Right lobe of liver (tissue), 4 donors: ENCODE results near the gene MCTP2.

Source experiments
- POLR2A ChIP-seq: fragments of 450-650 bp; IDR thresholded peaks from one replicate; pipeline ENCODE4 v1.6.1; 2017; ENCODE audit warnings: antibody characterized with exemption, mild to moderate bottlenecking
- TF ChIP-seq, protein P1 (sequence below), 4 donors: fragments of 200-600 bp in 3 of 4; fragments of 450-650 bp in 1 of 4; IDR thresholded peaks; one replicate each; pipeline versions ENCODE4 v1.5.1 to v1.8.0; 2016 to 2022; ENCODE audit warnings: antibody characterized with exemption in 4 of 4, mild to moderate bottlenecking in 2 of 4
- donor health status: DM: no; HTN: no; CAD: no.
- donor health status: DM: no; HTN: no; CAD: no.
- donor health status: DM: no; HTN: yes; CAD: no.

DNA sequence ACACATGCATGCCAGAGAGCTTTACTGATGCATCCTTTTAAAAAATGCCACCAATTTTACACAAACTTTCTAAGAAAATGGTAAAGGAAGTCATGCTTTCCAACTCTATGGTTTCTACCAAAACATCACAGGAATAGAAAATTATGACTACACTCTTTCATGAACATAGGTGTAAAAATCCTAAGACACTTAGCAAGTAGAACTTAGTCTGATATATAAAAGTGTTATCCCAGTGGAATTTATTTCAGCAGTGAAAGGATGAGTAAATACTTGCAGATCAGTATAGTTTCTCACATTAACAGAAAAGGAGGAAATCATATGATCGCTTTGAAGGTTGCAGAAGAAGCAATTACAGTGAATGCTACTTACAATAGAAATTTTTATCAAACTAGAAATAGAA is 43.4 kb downstream of the MCTP2 start:
- TF ChIP-seq, protein P1, sequence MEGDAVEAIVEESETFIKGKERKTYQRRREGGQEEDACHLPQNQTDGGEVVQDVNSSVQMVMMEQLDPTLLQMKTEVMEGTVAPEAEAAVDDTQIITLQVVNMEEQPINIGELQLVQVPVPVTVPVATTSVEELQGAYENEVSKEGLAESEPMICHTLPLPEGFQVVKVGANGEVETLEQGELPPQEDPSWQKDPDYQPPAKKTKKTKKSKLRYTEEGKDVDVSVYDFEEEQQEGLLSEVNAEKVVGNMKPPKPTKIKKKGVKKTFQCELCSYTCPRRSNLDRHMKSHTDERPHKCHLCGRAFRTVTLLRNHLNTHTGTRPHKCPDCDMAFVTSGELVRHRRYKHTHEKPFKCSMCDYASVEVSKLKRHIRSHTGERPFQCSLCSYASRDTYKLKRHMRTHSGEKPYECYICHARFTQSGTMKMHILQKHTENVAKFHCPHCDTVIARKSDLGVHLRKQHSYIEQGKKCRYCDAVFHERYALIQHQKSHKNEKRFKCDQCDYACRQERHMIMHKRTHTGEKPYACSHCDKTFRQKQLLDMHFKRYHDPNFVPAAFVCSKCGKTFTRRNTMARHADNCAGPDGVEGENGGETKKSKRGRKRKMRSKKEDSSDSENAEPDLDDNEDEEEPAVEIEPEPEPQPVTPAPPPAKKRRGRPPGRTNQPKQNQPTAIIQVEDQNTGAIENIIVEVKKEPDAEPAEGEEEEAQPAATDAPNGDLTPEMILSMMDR (IDR thresholded peaks at IDR 0.05): no peak
- no peak for TF ChIP-seq POLR2A
